MM.1S (cell line): Measurements from ENCODE around the gene GDPD5.

Experiments
- EZH2phosphoT487 ChIP-seq: fragments of 300-600 bp; sonication (generic); IDR thresholded peaks from 2 replicates; pipeline ENCODE4 v1.6.1; 2018; ENCODE audit warnings: antibody characterized with exemption, low read length
- TF ChIP-seq, protein P1 (sequence below): fragments of 300-600 bp; sonication (generic); IDR thresholded peaks from 2 replicates; pipeline ENCODE4 v1.5.1; 2016; ENCODE audit warnings: antibody characterized with exemption, low read length, mixed read lengths

DNA sequence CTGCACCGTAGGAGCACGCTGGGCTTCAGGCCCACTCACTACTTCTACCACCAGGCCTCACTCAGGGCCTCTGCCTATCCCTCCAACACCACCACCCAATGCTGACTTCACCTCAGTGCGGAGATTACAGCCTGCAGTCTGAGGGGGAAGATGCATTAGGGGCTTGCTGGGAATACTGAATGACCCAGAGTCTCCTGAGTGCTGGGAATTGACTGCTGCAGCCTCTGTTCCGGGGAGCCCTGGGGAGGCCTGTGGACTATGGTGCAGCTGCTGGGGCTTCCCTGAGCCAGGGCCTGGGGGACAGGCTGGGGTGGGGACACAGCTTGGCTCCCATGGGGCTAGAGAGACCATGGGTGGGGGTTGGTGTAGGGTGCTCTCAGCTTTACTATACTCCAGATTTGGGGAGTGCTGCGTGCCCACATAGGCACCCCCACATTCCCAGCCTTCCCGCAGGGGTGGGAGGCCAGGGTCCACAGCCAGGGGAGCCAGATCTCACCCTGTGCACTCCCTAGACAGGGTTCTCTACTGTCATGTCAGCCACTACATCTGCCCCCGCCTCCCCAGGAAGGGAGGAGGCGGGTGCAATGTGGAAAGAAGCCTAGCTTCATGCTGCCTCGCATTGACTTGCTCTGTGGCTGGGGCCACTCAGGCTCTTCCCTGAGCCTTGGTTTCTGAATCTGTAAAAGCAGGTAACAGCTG lies 44.4 kb downstream of the GDPD5 start:
- TF ChIP-seq, protein P1, sequence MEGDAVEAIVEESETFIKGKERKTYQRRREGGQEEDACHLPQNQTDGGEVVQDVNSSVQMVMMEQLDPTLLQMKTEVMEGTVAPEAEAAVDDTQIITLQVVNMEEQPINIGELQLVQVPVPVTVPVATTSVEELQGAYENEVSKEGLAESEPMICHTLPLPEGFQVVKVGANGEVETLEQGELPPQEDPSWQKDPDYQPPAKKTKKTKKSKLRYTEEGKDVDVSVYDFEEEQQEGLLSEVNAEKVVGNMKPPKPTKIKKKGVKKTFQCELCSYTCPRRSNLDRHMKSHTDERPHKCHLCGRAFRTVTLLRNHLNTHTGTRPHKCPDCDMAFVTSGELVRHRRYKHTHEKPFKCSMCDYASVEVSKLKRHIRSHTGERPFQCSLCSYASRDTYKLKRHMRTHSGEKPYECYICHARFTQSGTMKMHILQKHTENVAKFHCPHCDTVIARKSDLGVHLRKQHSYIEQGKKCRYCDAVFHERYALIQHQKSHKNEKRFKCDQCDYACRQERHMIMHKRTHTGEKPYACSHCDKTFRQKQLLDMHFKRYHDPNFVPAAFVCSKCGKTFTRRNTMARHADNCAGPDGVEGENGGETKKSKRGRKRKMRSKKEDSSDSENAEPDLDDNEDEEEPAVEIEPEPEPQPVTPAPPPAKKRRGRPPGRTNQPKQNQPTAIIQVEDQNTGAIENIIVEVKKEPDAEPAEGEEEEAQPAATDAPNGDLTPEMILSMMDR, result no peak
- no peak for TF ChIP-seq EZH2phosphoT487
